NCI-H82 treated with DMSO at 0.1 percent for 48 hours (cell line): Measurements from ENCODE around the gene DCDC1.
A peak's percentile ranks its signal among the peaks of the same experiment; 100 is the strongest.
"Not testable (repeated sequence)": the region's sequence is repeated elsewhere in the genome, so short reads cannot be mapped to it uniquely, and the experiment has no call there.

ENCODE experiments used
- DNase-seq: peaks from one replicate; lab custom pipeline; 2025; ENCODE audit not compliant: unreplicated experiment; lab: John Stamatoyannopoulos, UW

Gene DCDC1

DNA sequence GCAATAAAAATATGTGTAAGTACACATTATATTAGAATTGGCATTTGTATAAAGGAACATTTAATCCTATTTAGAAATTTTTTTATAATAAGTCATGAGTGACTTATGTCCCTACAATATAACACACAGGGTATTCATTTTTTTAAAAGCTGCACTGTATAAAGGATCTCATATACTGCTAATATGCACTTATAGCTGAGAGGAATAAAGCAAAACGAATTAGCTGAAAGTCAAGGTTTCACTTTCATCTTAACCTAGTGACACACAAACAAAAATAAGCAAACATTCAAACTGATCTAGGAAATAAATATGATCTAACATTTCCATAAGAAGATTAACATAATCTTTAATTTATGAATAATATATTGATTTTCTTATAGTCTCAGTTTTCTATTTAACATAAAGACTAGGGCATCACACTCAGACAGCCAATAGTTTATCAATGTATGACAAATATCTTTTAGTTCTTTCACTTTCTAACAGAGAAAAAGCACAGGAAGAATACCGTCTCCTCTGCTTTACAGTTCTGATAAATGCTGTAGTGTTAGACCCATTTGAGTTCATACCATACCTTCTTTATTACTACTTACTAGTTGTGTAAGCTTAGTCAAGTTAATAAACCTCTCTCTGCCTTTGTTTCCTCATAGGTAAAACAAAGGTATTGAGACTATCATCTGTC, 42.9 kb downstream of the DCDC1 start:
- no peak for DNase-seq

DNA sequence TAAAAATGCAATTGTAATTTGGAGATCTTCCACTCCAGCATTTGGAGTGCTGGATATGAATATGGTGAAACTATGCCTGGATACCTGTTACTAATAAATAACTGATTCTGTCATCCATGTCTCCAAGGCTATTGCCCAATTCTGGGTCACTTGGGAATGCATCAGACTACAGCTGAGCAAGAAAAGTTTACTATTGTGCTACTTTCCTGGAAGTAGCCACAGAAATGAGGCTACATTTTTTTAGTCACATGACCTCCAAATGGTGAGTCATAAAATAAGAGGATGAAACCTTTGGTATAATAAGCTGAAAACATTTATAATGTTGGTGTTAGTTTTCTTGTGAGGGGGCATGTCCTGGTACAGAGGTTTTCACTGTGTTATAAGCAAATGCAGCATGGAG, 44.4 kb downstream of the DCDC1 start:
- DNase-seq, result no peak

DNA sequence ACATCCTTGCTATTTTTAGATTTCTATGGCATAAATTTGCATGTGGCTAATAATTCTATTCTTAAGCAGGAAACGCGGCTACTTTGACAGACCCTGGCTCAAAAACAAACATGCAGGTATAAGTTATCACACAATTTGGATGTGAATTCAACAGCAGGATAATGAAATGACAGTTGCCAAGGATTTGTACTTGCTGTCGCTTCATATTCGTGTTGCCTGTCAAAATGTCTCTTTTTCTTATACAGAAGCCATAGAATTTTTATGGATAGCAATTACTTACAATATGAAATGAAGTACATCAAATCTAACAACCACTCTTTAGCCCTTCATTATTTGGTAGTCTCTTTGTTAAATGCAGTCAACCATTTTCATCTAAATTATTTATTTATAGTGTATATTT, 46.4 kb downstream of the DCDC1 start:
- DNase-seq, result no peak

GRCh38 chr11:31321494-31321893, 48.0 kb downstream of the DCDC1 start:
- not testable (repeated sequence) for DNase-seq

DNA sequence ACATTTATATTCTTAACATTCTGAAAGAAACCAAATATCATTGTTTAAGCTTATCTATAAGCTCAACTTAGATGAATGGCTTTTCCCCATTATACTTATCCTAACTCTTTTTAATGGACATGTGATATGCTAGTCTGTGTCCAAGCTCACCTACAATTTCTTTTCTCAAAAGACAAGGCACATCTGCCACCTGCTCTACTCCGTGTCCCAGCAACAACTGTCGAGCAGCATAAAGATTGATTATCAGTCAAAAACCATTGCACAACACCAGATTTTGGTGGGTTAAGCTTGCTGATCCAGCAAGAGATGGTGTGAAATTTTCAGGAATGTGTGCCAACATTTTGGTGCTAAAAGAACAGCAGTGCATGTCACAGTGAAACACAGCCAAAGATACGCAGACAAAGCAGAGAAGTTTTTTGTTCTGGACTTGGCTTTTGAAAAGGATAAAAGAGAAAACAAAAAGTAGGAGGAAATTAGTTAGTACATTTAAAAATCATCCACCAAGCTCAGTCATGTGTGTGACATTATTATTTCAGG, 65.8 kb downstream of the DCDC1 start:
- peak; percentile 8 for DNase-seq

DNA sequence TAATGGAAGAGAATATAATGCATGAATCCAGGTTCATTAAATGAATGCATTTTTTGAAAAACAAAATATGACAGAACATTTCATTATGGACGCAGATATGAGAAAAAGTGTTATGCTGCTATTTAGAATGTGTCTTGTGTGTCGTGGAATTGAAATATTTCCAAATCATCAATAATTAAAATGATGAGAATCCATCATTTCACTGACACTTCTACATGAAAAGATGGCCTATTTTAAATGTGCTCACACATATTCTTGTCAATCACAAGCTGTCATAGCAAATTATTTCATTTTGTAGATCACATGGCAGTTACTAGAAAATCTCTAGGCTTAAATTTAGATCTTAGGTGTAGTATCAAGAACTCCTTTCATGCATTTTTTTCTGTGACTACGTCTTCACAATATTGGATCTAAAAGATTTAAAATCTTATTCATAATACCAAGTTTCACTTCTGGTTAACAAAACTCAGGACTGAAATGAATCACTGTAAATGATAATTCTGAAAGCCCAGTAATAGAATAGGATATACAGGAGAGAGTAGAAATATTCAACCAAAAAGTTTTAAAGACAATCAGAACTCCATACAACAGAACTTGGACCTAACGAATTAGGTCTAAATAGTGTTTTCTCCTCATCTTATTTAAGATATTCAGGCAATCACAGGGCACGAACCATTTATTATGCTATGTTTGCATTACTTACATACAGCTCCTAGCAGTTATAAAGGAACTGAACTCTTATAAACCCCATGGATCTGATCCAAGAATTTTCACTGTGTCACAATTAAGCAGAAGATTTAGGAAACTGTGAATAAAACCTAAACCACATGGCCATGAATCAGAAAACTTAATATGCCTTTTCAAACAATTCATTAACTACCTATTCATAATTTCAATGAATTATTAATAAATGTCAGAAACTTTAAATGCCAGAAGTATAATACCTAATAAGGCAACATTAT, 67.7 kb downstream of the DCDC1 start:
- DNase-seq, result no peak

DNA sequence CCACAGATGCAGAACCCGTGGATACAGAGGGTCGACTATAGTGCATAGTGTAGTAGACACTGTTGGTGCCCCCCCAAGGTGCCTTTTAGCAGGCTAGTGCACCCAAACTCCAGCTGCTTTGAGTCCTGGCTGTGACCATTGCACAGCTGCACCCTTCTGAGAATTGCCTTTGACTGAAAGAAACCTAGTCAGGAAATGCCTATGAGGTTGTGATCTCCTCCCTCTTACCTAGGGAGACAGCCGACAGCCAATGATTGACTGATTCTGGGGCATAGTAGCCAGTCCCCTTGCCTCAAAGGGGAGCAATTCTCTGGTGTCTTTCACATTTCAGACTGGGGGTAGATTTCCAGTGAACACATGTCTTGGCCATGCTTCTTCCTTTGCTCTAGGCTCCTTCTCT, 74.2 kb downstream of the DCDC1 start:
- no peak for DNase-seq

DNA sequence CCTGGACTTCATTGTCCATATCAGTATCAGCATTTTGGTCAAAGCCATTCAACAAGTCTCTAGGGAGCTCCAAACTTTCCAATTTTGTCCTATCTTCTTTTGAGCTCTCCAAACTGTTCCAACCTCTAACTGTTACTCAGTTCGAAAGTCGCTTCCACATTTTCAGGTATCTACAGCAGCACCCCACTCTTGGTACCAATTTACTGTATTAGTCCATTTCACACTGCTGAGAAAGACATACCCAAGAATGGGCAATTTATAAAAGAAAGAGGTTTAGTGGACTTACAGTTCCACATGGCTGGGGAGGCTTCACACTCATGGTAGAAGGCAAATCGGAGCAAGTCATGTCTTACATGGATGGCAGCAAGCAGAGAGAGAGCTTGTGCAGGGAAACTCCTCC, 96.0 kb downstream of the DCDC1 start:
- not testable (repeated sequence) for DNase-seq

DNA sequence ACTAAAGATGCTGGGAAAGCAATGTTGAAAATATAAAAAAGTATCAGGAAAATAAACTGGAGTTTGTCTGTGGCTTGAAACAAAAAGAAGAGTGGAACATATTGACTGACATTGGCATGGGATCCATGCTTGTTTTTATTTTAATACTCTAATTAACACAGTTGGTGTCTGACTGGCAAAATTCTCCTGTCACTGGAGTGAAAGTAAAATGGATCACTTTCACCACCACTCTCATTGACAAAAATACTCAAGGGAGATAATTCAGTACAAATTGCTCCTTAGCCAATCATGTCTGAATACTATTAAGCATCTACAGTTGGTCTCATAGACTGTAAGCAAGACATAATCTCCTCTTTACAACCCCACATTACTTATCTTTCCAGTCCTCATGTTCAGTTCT, 101.8 kb downstream of the DCDC1 start:
- DNase-seq, result no peak

GRCh38 chr11:31264834-31265233, 104.7 kb downstream of the DCDC1 start:
- DNase-seq, result no peak

GRCh38 chr11:31262761-31263160, 106.8 kb downstream of the DCDC1 start:
- no peak for DNase-seq

DNA sequence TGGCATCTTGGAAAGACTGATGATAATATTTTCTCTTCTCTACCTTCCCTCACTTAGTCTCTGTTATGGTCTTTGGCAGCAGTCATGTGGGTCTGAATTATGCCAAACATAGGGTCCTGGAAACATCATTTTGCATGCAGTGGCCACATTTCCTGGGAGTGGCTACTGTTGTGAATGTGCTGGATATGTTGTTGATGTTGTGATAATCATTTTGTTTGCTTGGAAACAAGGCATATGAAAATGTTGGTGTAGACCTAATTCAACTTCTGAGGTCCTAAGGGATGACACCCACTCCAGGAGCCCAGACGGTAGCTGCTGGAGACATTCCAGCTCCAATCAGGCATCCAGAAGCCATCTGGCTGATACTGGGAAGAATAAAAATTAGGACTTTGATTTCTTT, 109.7 kb downstream of the DCDC1 start:
- no peak for DNase-seq

DNA sequence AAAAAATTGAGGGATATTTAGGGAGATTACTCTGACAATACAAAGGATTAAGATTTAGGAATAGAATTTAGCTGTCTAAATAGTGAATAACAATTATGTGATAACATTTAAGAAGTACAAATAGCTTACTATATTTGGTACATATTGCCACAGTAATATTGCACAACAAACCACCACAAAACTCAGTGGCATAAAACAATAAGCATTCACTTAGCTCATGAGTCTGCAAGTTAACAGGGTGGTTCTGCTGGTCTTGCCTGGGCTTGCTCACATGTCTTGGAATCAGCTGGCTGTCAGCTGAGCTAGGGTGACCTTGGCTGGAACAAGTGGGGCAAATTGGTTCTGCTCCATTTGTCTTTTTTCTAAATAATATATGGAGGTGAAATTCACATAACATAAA, 115.1 kb downstream of the DCDC1 start:
- no peak for DNase-seq

- no peak for DNase-seq
Observed at GRCh38 chr11:31248768-31249167, 120.8 kb downstream of the DCDC1 start.

GRCh38 chr11:31247321-31247720, 122.2 kb downstream of the DCDC1 start:
- DNase-seq, result no peak

- DNase-seq, result no peak
Observed at GRCh38 chr11:31246451-31247165, 122.9 kb downstream of the DCDC1 start.

- no peak for DNase-seq
Observed at GRCh38 chr11:31243706-31244105, 125.8 kb downstream of the DCDC1 start.

- DNase-seq, result peak; percentile 32
Observed at GRCh38 chr11:31240340-31240904, 129.1 kb downstream of the DCDC1 start.

DNA sequence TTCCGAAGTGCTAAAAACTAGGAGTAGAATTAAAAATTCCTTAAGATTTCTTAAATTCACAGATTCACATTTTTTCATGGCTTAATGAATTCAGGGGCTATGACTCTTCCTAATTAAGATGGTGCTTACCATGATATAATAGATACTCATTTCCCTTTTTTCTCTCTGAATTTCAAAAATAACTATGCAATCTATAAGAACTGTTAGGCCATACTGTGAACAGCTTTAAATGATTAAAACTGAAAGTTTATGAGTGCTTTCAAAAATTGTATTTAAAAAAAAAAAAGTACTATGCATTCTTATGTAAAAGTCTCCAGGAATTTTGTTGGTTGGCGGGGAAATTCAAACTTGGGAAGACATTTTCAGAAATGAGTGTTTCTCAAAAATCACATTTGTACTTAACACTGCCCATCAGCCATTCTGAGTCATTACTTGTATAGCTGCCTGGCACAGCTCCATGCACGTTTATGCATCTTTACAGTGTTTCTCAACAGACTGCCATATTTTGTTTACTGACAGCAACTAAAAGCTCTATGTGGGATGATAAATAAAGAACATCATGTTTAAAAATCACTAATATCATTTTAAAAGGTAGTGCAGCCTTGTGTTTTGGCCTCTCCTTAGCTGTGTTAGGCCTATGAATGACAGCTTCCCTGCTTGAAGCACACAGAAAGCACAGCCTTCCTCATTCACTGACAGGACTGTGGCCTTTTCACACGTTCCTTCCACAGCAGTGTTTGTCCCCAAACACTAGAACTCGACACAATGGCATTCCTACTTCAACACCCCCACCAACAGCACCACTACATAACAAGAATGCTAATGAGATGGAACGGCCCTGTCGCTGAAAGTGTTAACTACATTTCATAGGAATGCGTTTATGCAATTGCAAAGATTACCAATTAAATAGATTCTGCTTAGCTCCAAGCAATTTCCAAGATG, 131.4 kb downstream of the DCDC1 start:
- no peak for DNase-seq

DNA sequence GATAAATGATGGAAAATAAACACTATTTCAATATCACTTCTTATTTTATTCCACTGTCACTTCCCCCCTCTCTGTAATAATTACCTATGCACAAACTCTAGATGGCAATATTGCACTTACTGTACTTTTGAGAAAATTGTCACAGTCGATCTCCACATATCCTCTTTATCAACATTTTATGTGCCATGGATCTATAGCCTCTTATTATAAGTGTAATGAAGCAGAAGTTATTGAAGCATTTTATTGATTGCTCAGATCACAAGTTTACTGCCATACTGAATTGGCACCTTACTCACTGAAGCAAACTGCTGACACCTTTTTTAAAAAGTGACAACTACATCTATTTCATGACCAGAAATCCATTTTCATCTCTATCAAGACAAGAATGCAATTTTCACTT, 133.4 kb downstream of the DCDC1 start:
- DNase-seq, result no peak
